NCI-H1105 (cell line): Measurements from ENCODE around the gene NLRP3.
"Not testable (repeated sequence)": the region's sequence is repeated elsewhere in the genome, so short reads cannot be mapped to it uniquely, and the experiment has no call there.

Source experiments
- DNase-seq: peaks from one replicate; lab custom pipeline; 2025; lab: John Stamatoyannopoulos, UW

NLRP3 gene

GRCh38 chr1:247469141-247469535, 53.2 kb downstream of the NLRP3 start:
- no peak for DNase-seq

- not testable (repeated sequence) for DNase-seq
Measured at GRCh38 chr1:247470942-247471429, 55.0 kb downstream of the NLRP3 start.

GRCh38 chr1:247471445-247472016, 55.6 kb downstream of the NLRP3 start:
- no peak for DNase-seq

GRCh38 chr1:247472035-247472434, 56.1 kb downstream of the NLRP3 start:
- DNase-seq, result no peak

- no peak for DNase-seq
Measured at GRCh38 chr1:247474367-247474766, 58.4 kb downstream of the NLRP3 start.

GRCh38 chr1:247475793-247476192, 59.8 kb downstream of the NLRP3 start:
- no peak for DNase-seq

GRCh38 chr1:247476328-247477058, 60.5 kb downstream of the NLRP3 start:
- DNase-seq, result not testable (repeated sequence)

- DNase-seq, result no peak
Measured at GRCh38 chr1:247482747-247483146, 66.8 kb downstream of the NLRP3 start.

GRCh38 chr1:247487057-247487456, 71.1 kb downstream of the NLRP3 start:
- DNase-seq, result no peak

- no peak for DNase-seq
Measured at GRCh38 chr1:247491328-247491727, 75.4 kb downstream of the NLRP3 start.

GRCh38 chr1:247493106-247493505, 77.1 kb downstream of the NLRP3 start:
- no peak for DNase-seq

GRCh38 chr1:247494767-247495166, 78.8 kb downstream of the NLRP3 start:
- no peak for DNase-seq

- no peak for DNase-seq
Measured at GRCh38 chr1:247496581-247497285, 80.8 kb downstream of the NLRP3 start.
